ENCODE data around the gene CAPS.
"Not testable (repeated sequence)": the region's sequence is repeated elsewhere in the genome, so short reads cannot be mapped to it uniquely, and the experiment has no call there.

CAPS gene

GRCh38 chr19:5955636-5955935, 41.5 kb downstream of the CAPS start:
- DNase-seq (ENCODE audit: low read depth in 3 of 3), result no peak

- DNase-seq (ENCODE audit: low read depth in 3 of 3), result no peak
These were observed 42.3 kb downstream of the CAPS start for GRCh38 chr19:5956323-5956722.

- DNase-seq (ENCODE audit: low read depth in 3 of 3), result no peak
These were observed 42.7 kb downstream of the CAPS start for GRCh38 chr19:5956728-5957127.

GRCh38 chr19:5957170-5957569, 43.1 kb downstream of the CAPS start:
- DNase-seq (ENCODE audit: low read depth in 3 of 3), result no peak

GRCh38 chr19:5958074-5958850, 44.2 kb downstream of the CAPS start:
- no peak for DNase-seq (ENCODE audit: low read depth in 3 of 3)

GRCh38 chr19:5958851-5959122, 44.7 kb downstream of the CAPS start:
- no peak for DNase-seq (ENCODE audit: low read depth in 3 of 3)

- no peak for DNase-seq (ENCODE audit: low read depth in 3 of 3)
These were observed 45.4 kb downstream of the CAPS start for GRCh38 chr19:5959260-5960004.

GRCh38 chr19:5960005-5961001, 46.2 kb downstream of the CAPS start:
- DNase-seq (ENCODE audit: low read depth in 3 of 3), result no peak

GRCh38 chr19:5961641-5961968, 47.6 kb downstream of the CAPS start:
- DNase-seq (ENCODE audit: low read depth in 3 of 3), result not testable (repeated sequence)

GRCh38 chr19:5961969-5962945, 48.2 kb downstream of the CAPS start:
- peak in 2 of 3 donors; percentile 43 to 51 for DNase-seq (ENCODE audit: low read depth in 3 of 3)

- not testable (repeated sequence) for DNase-seq (ENCODE audit: low read depth in 3 of 3)
These were observed 49.2 kb downstream of the CAPS start for GRCh38 chr19:5963259-5963658.

- no peak for DNase-seq (ENCODE audit: low read depth in 3 of 3)
These were observed 49.8 kb downstream of the CAPS start for GRCh38 chr19:5963855-5964254.

GRCh38 chr19:5964816-5965565, 50.9 kb downstream of the CAPS start:
- DNase-seq (ENCODE audit: low read depth in 3 of 3), result no peak

Data from stimulated activated CD4-positive, alpha-beta T cell treated with anti-CD3 and anti-CD28 coated beads, TNF-alpha, amount 100 ng/mL, for 48 hours (primary cell).